Hematopoietic multipotent progenitor cell treated with erythropoietin and hydrocortisone succinate and interleukin-3 and kit ligand, for 4 days (in vitro differentiated cells): ENCODE results near the gene ATE1.
"Not testable (repeated sequence)": the region's sequence is repeated elsewhere in the genome, so short reads cannot be mapped to it uniquely, and the experiment has no call there.

Experiments
- DNase-seq: peaks from one replicate; pipeline ENCODE4 v3.0.0-alpha.2; 2015

Gene ATE1

GRCh38 chr10:121929585-121930267, 1.9 kb upstream of the ATE1 start:
- not testable (repeated sequence) for DNase-seq

DNA sequence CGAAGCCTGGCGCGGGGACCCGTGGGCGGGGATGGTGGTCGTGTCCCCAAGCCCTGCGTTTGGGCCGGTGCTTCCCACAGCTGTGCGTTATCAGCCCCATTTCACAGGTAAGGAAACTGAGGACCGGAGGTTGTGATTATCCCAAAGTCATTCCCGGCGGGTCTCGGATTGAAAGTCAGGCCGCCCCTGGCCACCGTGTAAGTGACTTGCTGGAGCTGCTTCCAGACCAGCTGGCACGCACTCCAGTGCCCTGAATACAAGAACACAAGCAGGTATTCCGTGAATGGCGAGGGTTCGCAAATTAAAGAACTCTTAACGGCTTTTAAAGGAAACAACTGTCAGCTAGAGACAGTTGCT, 675 bp upstream of the ATE1 start:
- peak; percentile 53 for DNase-seq

DNA sequence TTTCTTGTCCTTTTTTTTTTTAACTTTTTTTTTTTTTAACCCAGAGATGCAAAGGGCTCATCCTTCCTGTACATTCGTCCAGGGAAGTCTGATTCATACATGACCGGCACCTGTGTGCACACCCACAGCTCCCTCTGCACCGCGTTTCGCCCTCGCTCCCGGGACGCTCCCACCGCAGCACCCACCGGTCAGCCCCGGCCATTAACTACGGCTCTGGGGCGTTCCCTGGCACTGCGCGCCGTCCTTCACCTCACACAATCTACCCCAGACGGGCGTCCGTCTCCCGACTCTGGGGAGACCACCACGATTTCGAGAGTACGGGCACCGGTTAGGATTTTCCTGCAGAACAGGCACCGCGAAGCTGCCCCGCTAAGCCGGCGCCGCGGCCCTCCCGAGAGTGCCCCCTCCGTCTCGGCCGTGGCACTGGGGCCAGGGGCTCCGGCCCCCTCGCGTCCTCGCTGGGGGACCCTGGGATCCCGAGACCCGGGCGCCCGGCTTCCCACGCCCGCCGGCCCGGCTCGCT, 452 bp downstream of the ATE1 start:
- DNase-seq, result peak; percentile 69

GRCh38 chr10:121926671-121927317, 1.0 kb downstream of the ATE1 start:
- peak; percentile 61 for DNase-seq

- no peak for DNase-seq
Measured at GRCh38 chr10:121926157-121926556, 1.7 kb downstream of the ATE1 start.

DNA sequence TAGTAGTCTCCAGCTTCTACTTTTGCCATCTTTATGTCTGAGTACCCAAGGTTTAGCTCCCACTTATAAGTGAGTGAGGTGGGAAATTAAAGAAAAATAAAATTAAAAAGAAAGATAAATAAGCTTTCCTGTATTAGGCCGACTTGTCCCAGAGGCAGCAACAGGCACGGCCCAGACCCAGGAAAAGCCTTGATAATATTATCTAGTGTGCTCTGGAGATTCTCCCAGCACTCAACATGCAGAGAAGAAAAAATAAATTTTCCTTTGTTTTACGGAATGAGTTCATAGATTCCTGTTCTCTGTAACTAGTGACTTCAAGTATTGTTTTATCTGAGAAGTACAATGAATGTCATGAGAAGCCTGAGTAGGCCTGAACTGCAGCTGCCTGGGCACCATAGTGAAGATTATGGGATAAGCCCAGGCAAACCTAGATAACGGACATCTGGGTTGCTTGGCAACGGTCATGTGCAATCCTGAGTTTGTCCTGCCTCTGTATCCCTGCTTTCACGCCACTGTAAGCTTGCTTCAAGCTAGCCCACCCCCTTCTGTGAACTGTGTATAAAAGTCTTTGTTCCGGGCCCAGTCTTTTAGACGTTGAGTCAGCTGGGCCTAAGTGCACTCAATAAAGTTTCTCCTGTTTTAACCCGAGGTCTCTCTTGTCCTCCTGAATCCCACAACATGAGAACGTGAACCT, 6.4 kb downstream of the ATE1 start:
- DNase-seq, result peak; percentile 31

DNA sequence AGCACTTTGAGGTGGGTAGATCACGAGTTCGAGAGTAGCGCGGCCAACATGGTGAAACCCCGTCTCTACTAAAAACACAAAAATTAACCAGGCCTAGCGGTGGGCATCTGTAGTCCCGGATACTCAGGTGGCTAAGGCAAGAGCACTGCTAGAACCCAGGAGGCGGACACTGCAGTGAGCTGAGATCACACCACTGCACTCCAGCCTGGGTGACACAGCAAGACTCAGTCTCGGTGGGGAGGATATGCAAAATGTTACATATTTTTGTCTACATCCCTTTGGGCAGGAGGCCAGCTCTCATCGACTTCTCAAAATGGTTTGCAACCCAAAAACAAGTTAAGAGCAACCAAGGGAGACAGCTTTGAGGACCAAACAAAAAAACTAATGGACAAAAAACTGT, 8.2 kb downstream of the ATE1 start:
- no peak for DNase-seq

GRCh38 chr10:121918800-121919199, 9.0 kb downstream of the ATE1 start:
- not testable (repeated sequence) for DNase-seq

GRCh38 chr10:121914661-121915060, 13.2 kb downstream of the ATE1 start:
- no peak for DNase-seq

GRCh38 chr10:121911421-121911697, 16.5 kb downstream of the ATE1 start:
- no peak for DNase-seq

DNA sequence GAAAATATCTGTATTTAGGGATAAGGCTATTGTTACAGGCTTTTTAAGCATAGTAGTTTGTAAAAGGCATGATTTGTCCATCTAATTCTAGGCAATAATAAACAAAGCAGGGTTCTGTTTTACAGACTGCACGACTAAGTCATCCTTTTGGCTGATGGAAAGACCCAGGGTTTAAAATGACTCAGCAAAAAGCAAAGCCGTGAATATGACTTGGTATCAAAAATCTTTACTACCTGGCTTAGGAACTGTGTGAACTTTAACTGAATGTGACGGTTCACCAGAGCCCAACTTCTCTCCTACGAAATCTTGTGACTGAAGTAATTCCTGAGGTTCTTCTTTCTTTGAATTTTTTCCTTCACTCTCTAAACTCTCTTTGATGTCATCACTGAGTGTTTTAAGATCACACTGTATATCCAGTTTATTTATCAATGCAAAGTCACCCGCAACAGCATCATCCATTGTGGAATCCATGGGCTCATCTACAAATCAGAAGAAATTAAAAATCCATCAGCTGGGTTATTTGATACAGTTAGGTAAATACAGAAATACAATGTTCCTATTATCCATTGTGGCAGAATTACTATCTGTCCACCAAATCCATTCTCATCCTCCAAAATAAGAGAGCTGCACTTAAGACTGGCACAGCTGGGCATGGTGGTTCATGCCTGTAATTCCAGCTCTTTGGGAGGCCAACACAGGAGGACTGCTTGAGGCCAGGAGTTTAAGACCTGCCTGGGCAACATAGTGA, 17.0 kb downstream of the ATE1 start:
- peak; percentile 16 for DNase-seq

GRCh38 chr10:121904888-121905287, 22.9 kb downstream of the ATE1 start:
- DNase-seq, result no peak

GRCh38 chr10:121900443-121901174, 27.2 kb downstream of the ATE1 start:
- DNase-seq, result peak; percentile 88

DNA sequence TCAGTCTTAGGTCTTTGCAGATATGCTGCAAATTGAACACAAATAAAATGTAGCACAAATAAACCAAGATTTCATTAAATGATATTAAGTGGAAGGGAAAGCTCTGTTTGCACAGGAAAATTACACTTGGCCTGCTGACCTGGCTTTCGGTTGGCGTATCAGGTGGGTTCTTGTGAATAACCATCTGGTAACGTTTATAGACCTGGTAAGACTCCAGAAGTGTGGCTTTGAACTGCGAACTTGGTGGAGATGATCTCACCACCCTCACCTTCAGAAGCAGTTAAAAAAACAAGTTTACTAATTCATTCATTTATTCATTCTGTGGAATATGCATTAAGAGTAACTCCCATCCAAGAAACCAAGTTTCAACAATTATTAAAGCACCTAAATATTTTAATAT, 28.1 kb downstream of the ATE1 start:
- no peak for DNase-seq

GRCh38 chr10:121891103-121891502, 36.7 kb downstream of the ATE1 start:
- no peak for DNase-seq

DNA sequence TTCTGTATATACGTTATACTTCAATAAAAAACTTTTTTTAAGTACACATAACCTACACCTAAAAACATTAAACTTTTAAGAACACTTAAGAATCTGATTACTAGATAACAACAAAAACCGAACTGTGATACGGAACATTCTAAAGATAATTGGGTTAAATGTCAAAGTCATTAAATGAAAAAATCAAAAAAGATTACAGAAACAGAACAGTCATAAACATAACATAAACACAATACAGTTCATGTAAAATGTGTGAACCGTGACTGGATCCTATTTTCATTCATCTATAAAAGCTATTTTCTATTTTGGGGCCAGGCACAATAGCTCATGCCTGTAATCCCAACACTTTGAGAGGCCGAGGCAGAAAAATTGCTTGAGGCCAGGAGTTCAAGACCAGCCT, 38.6 kb downstream of the ATE1 start:
- no peak for DNase-seq

- peak; percentile 85 for DNase-seq
Measured at GRCh38 chr10:121886997-121887622, 40.7 kb downstream of the ATE1 start.

DNA sequence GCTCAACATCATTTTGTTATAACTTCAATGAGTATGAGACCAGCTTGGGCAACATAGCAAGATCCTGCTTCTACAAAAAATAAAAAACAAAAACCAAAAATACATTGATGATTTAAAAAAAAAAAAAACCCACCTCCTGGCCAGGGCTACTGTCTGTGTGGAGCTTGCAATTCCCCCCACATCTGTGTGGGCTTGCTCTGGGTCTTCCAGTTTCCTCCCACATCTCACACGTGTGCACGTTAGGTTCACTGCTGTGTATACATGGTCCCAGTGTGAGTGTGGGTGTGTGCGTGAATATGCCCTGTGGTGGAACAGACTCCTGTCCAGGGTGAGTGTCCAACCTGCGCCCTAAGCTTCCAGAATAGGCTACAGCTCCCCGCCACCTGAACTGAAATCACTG, 41.6 kb downstream of the ATE1 start:
- DNase-seq, result no peak

DNA sequence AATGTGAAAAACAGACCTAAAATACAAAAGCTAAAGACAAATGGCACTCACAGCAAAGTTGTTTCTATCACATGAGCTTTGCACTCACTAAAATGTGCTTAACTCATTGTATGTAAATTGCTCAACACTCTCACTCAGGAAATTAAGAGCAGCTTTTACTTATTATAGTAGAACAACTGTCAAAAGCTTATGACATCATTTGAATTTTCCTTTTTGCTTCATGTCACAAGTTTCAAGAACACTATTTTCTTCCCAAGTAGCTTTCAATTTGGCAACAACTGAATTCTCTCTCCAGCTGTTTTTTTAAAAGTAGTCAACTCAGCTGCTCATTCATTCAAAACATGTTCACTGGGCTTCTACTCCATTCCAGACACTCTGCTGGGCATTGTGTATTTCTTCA, 46.9 kb downstream of the ATE1 start:
- DNase-seq, result peak; percentile 58

DNA sequence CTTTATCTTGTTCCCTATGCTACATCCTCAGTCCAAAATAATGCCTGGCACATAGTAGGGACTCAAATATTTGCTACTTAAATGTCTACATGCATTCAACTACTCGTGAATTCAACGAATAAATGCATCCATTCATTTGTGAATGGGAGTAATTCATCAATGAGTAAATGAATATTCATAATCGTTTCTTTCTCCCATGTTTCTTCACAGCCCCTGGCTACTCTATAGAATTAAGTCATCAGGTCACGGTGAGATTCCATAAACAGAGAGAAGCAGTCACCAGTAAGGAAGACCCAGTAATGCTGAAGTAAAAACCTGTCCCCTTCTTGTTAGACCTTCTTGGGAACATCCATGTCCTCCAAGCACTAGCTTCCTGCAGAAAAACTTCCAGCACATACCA, 48.4 kb downstream of the ATE1 start:
- no peak for DNase-seq

DNA sequence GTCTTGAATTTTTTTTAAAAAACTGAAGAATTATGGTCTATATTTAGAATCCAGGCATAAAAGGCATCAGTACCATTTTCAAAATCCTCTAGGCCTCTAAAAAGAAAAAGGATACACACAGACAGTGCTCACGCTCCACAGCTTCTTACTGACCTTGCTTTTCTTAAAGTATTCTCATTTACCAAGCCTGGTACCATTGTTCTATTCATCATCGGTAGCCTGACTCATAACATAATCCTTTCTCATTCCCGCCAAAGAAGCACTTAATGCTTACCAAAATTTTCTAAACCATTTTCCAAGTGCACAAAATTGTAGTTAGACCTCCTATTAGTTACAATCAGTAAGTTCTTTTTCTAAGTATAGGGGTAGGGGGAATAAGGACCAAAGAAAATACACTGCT, 54.6 kb downstream of the ATE1 start:
- DNase-seq, result no peak

DNA sequence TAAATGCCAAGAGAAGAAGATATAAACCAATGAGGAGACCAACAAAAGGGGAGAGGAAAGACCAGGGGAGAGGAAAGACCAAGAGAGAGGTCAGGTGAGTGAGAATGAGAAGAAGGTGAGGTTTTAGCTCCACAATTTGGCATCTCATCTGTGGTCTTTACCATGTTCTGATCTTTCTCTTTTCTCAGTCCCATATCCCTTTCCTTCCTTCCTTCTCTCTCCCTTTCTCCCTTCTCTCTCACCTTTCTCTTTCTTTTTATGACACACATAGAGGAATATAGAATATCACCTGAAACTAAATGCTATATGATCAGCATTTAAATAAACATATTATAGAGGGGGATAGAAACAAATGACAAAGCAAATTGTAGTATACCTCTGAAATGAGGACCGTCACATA, 57.4 kb downstream of the ATE1 start:
- DNase-seq, result no peak
